ENCODE results near the gene NHP2.

Gene NHP2

DNA sequence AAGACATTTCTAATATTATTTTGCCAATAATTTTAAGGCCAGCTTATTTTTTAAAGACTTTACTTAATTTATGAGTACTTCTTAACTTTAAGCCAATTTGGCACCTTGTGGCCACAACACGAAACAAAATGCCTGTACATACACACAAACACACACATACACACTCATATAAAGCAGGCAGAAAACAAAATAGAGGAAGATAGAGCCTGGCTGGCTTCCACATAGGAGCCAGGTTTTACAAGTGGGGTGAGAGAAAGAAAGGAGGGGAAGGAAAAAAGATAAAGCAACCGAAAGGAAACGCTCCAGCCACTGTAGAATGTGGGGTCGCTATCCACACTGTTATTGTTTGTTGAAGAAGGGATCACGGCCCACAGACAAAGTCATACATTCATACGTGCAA lies 23.1 kb upstream of the NHP2 start:
- TF ChIP-seq CTCF (IDR thresholded peaks at IDR 0.05; ENCODE audit: control insufficient read depth, extremely low read depth, insufficient read depth) = no peak
- H3K4me3 ChIP-seq (ENCODE audit: low read depth, low read length) = no peak overlapping the region
- no peak for DNase-seq (ENCODE audit: low read depth)

DNA sequence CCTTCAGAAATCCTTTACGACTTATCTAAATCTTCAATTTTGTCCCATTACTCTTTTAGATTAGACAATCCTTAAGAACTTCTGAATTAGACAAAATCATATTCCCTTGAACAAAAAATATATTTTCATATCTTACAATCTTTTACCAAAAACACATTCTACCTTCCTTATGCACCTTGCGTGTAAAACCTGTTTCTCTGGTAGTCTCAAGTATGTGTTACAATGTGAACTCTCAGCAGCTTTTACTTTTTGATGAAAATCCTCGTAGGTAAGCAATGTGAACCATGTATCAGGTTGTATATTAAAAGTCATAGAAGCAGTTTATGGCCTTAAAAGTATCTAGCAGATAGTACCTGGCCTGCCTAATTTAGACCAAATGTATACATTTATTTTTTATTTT lies 20.8 kb upstream of the NHP2 start:
- no peak overlapping the region for H3K4me3 ChIP-seq (ENCODE audit: low read depth, low read length)
- TF ChIP-seq CTCF (IDR thresholded peaks at IDR 0.05; ENCODE audit: control insufficient read depth, extremely low read depth, insufficient read depth) = no peak
- no peak for DNase-seq (ENCODE audit: low read depth)

DNA sequence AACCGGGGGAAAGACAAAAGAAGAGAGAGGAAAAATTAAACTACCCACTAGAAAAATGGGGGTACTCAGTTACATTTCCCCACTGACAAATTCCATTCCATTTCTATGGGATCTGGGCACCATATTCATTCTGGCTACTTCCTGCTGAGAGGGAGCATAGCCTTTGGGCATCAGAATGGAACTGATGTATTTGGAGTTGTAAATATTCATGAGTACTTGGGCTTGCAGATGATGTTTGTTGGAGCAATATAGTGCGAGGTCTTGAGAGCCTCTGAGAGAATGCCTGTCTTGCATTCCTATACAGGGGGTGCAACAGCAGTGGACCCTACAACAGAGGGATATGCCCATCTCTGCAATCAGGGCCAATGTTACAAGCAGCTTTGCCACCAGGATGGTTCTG lies 16.8 kb upstream of the NHP2 start:
- TF ChIP-seq CTCF (IDR thresholded peaks at IDR 0.05; ENCODE audit: control insufficient read depth, extremely low read depth, insufficient read depth) = no peak
- H3K4me3 ChIP-seq (ENCODE audit: low read depth, low read length) = no peak overlapping the region
- DNase-seq (ENCODE audit: low read depth) = no peak

DNA sequence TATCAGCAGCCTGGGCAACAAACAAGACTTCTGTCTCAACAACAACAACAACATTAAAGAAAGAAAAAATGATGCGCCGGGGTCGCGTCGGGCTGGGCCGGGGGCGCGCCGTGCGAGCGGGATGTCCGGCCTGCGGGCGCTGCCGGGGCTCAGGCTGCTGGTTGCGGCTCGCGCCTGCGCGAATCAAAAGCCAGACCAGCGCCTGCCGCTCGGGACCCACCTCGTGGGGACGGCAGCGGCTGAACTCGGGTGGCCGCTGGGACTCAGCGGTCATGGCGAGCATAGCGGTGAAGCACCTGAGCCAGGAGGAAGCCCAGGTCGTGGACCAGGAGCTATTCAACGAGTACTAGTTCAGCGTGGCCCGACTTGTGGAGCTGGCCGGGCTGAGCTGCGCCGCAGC lies 11.9 kb upstream of the NHP2 start:
- no peak for TF ChIP-seq CTCF (IDR thresholded peaks at IDR 0.05; ENCODE audit: control insufficient read depth, extremely low read depth, insufficient read depth)
- no peak for DNase-seq (ENCODE audit: low read depth)
- H3K4me3 ChIP-seq (ENCODE audit: low read depth, low read length) = no peak overlapping the region

DNA sequence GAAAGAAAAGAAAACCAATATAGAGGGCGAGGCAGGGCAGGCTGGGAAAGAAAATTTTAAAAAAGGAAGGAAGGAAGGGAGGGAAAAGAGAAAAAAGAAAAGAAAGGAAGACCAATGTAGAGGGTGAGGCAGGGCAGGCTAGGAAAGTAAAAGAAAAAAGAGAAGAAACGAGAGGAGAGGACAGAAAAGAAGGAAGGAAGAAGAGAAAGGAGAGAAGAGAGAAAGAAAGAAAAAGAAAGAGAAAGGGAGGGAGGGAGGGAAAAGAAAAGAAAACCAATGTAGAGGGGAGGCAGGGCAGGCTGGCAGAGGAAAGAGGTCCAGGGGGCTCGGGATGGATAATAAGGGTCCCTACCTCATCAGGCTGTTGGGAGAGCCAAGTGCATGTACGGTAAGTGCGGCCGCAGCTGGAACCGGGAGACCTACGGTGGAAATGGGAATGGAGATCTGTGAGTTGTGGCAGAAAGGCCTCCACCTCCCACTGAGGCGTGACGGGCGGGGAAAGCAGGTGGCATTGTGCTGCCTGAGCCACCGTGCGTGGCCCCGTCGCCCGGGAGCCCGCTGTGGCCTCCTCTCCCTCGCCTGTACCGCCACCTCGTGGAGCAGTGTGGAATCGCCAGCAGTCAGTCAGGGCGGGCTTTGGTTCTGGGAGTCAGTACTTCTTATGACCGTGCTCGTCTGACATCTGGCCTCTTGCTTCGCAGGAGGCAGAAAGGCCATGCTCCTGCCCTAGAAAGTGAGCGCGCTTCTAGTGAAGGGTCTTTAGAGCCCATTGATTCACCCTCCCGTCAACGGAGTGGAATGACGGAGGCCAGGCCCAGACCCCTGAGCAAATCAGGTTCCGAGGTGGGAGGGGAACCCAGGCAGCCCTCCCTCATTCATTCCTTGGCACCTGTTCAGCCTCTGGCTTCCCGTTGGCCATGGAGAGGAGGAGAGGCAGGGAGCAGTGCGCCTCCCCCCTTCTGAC lies 10.4 kb upstream of the NHP2 start:
- peak; percentile 46 for DNase-seq (ENCODE audit: low read depth)
- peak; percentile 99 for TF ChIP-seq CTCF (IDR thresholded peaks at IDR 0.05; ENCODE audit: control insufficient read depth, extremely low read depth, insufficient read depth)
- H3K4me3 ChIP-seq (ENCODE audit: low read depth, low read length) = no peak overlapping the region

- no peak for TF ChIP-seq CTCF (IDR thresholded peaks at IDR 0.05; ENCODE audit: control insufficient read depth, extremely low read depth, insufficient read depth)
- DNase-seq (ENCODE audit: low read depth) = no peak
- H3K4me3 ChIP-seq (ENCODE audit: low read depth, low read length) = no peak overlapping the region
These were observed 8.8 kb upstream of the NHP2 start for GRCh38 chr5:178162481-178162880.

- TF ChIP-seq CTCF (IDR thresholded peaks at IDR 0.05; ENCODE audit: control insufficient read depth, extremely low read depth, insufficient read depth) = no peak
- H3K4me3 ChIP-seq (ENCODE audit: low read depth, low read length) = no peak overlapping the region
- no peak for DNase-seq (ENCODE audit: low read depth)
These were observed 6.5 kb upstream of the NHP2 start for GRCh38 chr5:178160176-178160575.

Measured in LNCaP clone FGC (cell line).